Activated CD4-positive, alpha-beta T cell treated with anti-CD3 and anti-CD28 coated beads for 1 hour (primary cell): ENCODE measurements around the gene PLA2G6.

ENCODE experiments used
- DNase-seq: peaks from one replicate; pipeline ENCODE4 v3.0.0-alpha.2; 2020

Gene PLA2G6

GRCh38 chr22:38181453-38182200, at the start of gene PLA2G6:
Gene PLA2G6 (minus strand): TSS chr22:38181830. CDS start chr22:38169426, 12,404 bp downstream.
- DNase-seq, result peak; percentile 92

- no peak for DNase-seq
Observed at GRCh38 chr22:38230916-38231315, 49.3 kb upstream of the PLA2G6 start.

GRCh38 chr22:38230108-38230825, 48.6 kb upstream of the PLA2G6 start:
- no peak for DNase-seq

- DNase-seq, result no peak
Observed at GRCh38 chr22:38228873-38229740, 47.5 kb upstream of the PLA2G6 start.

- no peak for DNase-seq
Observed at GRCh38 chr22:38228326-38228872, 46.8 kb upstream of the PLA2G6 start.

- no peak for DNase-seq
Observed at GRCh38 chr22:38226853-38227649, 45.4 kb upstream of the PLA2G6 start.

GRCh38 chr22:38223289-38223960, 41.8 kb upstream of the PLA2G6 start:
- no peak for DNase-seq

- no peak for DNase-seq
Observed at GRCh38 chr22:38222797-38223119, 41.1 kb upstream of the PLA2G6 start.

GRCh38 chr22:38221908-38222796, 40.5 kb upstream of the PLA2G6 start:
- no peak for DNase-seq

- DNase-seq, result no peak
Observed at GRCh38 chr22:38221407-38221806, 39.8 kb upstream of the PLA2G6 start.

- no peak for DNase-seq
Observed at GRCh38 chr22:38220653-38221386, 39.2 kb upstream of the PLA2G6 start.

- DNase-seq, result no peak
Observed at GRCh38 chr22:38220163-38220562, 38.5 kb upstream of the PLA2G6 start.

- DNase-seq, result no peak
Observed at GRCh38 chr22:38219632-38220031, 38.0 kb upstream of the PLA2G6 start.

- DNase-seq, result no peak
Observed at GRCh38 chr22:38218661-38219622, 37.3 kb upstream of the PLA2G6 start.

GRCh38 chr22:38215156-38216038, 33.8 kb upstream of the PLA2G6 start:
- no peak for DNase-seq

GRCh38 chr22:38214302-38215056, 32.8 kb upstream of the PLA2G6 start:
- DNase-seq, result peak; percentile 61

- no peak for DNase-seq
Observed at GRCh38 chr22:38213990-38214301, 32.3 kb upstream of the PLA2G6 start.
